Tibial nerve (tissue), 4 donors: Measurements from ENCODE around the gene SGCG. TPM values are rescaled to one million over a fixed set of nuclear protein-coding genes. Genes with fewer than 3 reads are reported as not detected.

Source experiments
- DNase-seq, 2 donors: peaks; one replicate each; pipeline ENCODE4 v3.0.0-alpha.2; 2019; ENCODE audit warnings: low spot score in 2 of 2
- H3K27ac ChIP-seq, 4 donors: fragments of 200-600 bp; sonication (generic) in 3 of 4; one replicate each; pipeline ENCODE4 v1.5.1; 2017 to 2019; ENCODE audit warnings: mild to moderate bottlenecking in 1 of 4
- H3K27me3 ChIP-seq, 2 donors: fragments of 200-600 bp; sonication (generic) in 1 of 2; one replicate each; pipeline versions ENCODE4 v1.5.1 to v1.6.0; 2017 to 2019
- H3K36me3 ChIP-seq, 3 donors: fragments of 200-600 bp; sonication (generic); one replicate each; pipeline ENCODE4 v1.5.1; 2018 to 2019
- H3K4me1 ChIP-seq, 4 donors: fragments of 200-600 bp; sonication (generic) in 3 of 4; one replicate each; pipeline ENCODE4 v1.5.1; 2017 to 2019
- H3K4me3 ChIP-seq, 4 donors: fragments of 200-600 bp; sonication (generic) in 3 of 4; one replicate each; pipeline ENCODE4 v1.5.1; 2017 to 2019; ENCODE audit warnings: mild to moderate bottlenecking in 1 of 4, moderate library complexity in 1 of 4
- H3K9me3 ChIP-seq, 4 donors: fragments of 200-600 bp; sonication (generic) in 3 of 4; one replicate each; pipeline ENCODE4 v1.5.1; 2017 to 2019
- CTCF ChIP-seq, 5 experiments: fragments of 200-600 bp in 3 of 5; fragments of 450-650 bp in 2 of 5; sonication (generic) in 3 of 5; IDR thresholded peaks; one replicate each; pipeline ENCODE4 v1.5.1; 2016 to 2019; ENCODE audit warnings: antibody characterized with exemption in 5 of 5, mild to moderate bottlenecking in 3 of 5, moderate library complexity in 2 of 5
- EP300 ChIP-seq, 2 donors: sonication (generic); formaldehyde crosslinking; IDR thresholded peaks; one replicate each; pipeline ENCODE4 v1.6.1; 2017; ENCODE audit warnings: antibody characterized with exemption in 2 of 2, mild to moderate bottlenecking in 1 of 2
- POLR2A ChIP-seq, 2 donors: fragments of 450-650 bp; IDR thresholded peaks; one replicate each; pipeline ENCODE4 v1.6.1; 2017; ENCODE audit warnings: antibody characterized with exemption in 2 of 2, mild to moderate bottlenecking in 2 of 2, moderate library complexity in 2 of 2
- WGBS, 2 donors: methylation state at CpG; one replicate each; pipeline ENCODE4 v1.1.5; 2018; 5-methylcytosine and 5-hydroxymethylcytosine counted together
- total RNA-seq, 4 donors: library from RNA; depleted of rRNA; stranded (reverse); fragments of >200 nt; gene quantifications; one replicate each; pipeline ENCODE4 v1.1.0, GENCODE V29; 2016

SGCG gene
- total RNA-seq, 4 donors from 2014 or later = 1.1 to 2.0 (median 1.7) TPM

- H3K27ac ChIP-seq = no peak overlapping the region
Measured at GRCh38 chr13:23319883-23320224, 139.1 kb downstream of the SGCG start.

GRCh38 chr13:23320926-23321534, 140.3 kb downstream of the SGCG start:
- Histone ChIP-seq H3K4me1 (peaks cover 0 to 26% (median 5%) of the 10 kb centered on the region in 4 donors), H3K27me3 (no peaks in the 10 kb centered on the region), H3K36me3 (no peaks in the 10 kb centered on the region), H3K27ac (peak overlapping the region in 1 of 4 donors; percentile 11), H3K4me3 (peak overlapping the region in 2 of 4 donors; percentile 8 to 23), H3K9me3 (no peaks in the 10 kb centered on the region)
- no peak for DNase-seq
- TF ChIP-seq CTCF (IDR thresholded peaks at IDR 0.05) = no peak
- no peak for TF ChIP-seq POLR2A (IDR thresholded peaks at IDR 0.05)
- TF ChIP-seq EP300 (IDR thresholded peaks at IDR 0.05) = no peak
- WGBS, 2 donors = 30 to 37% methylated on average over 4 of the region's 4 CpGs

More at GRCh38 chr13:23319883-23320224, 139.1 kb downstream of the SGCG start:
- WGBS, 2 donors = 68 to 85% methylated on average over 3 of the region's 3 CpGs
- H3K27me3 ChIP-seq = no peaks in the 10 kb centered on the region
- no peak for DNase-seq
- H3K9me3 ChIP-seq = no peaks in the 10 kb centered on the region
- H3K4me1 ChIP-seq = peaks cover 0 to 26% (median 5%) of the 10 kb centered on the region in 4 donors
- no peak for TF ChIP-seq CTCF (IDR thresholded peaks at IDR 0.05)
- no peak for TF ChIP-seq EP300 (IDR thresholded peaks at IDR 0.05)
- TF ChIP-seq POLR2A (IDR thresholded peaks at IDR 0.05) = no peak
- H3K4me3 ChIP-seq = no peak overlapping the region
- H3K36me3 ChIP-seq = no peaks in the 10 kb centered on the region

GRCh38 chr13:23321535-23322241, 140.9 kb downstream of the SGCG start:
- 10 to 22% methylated on average over 6 of the region's 6 CpGs for WGBS, 2 donors
- no peaks in the 10 kb centered on the region for H3K9me3 ChIP-seq
- DNase-seq = peak in 1 of 2 donors; percentile 19
- H3K4me1 ChIP-seq = peaks cover 0 to 26% (median 5%) of the 10 kb centered on the region in 4 donors
- no peak for TF ChIP-seq EP300 (IDR thresholded peaks at IDR 0.05)
- H3K27me3 ChIP-seq = no peaks in the 10 kb centered on the region
- peak overlapping the region in 3 of 4 donors; percentile 8 to 23 (median 22) for H3K4me3 ChIP-seq
- H3K36me3 ChIP-seq = no peaks in the 10 kb centered on the region
- H3K27ac ChIP-seq = no peak overlapping the region

GRCh38 chr13:23322353-23323336, 141.9 kb downstream of the SGCG start:
- H3K9me3 ChIP-seq = no peaks in the 10 kb centered on the region
- H3K36me3 ChIP-seq = no peaks in the 10 kb centered on the region
- no peak for DNase-seq
- TF ChIP-seq CTCF (IDR thresholded peaks at IDR 0.05) (no peak), EP300 (IDR thresholded peaks at IDR 0.05) (no peak), POLR2A (IDR thresholded peaks at IDR 0.05) (no peak)
- H3K4me1 ChIP-seq = peaks cover 0 to 26% (median 5%) of the 10 kb centered on the region in 4 donors
- H3K27me3 ChIP-seq = no peaks in the 10 kb centered on the region
- WGBS, 2 donors = 88 to 92% methylated on average over 18 of the region's 19 CpGs
- H3K27ac ChIP-seq = no peak overlapping the region
- no peak overlapping the region for H3K4me3 ChIP-seq

- DNase-seq = no peak
- Histone ChIP-seq H3K4me1 (peaks cover 0 to 25% (median 5%) of the 10 kb centered on the region in 4 donors), H3K36me3 (no peaks in the 10 kb centered on the region), H3K9me3 (no peaks in the 10 kb centered on the region), H3K27me3 (no peaks in the 10 kb centered on the region), H3K4me3 (no peak overlapping the region), H3K27ac (no peak overlapping the region)
- no peak for TF ChIP-seq EP300 (IDR thresholded peaks at IDR 0.05)
- TF ChIP-seq POLR2A (IDR thresholded peaks at IDR 0.05) = no peak
- no peak for TF ChIP-seq CTCF (IDR thresholded peaks at IDR 0.05)
- WGBS, 2 donors = 65 to 67% methylated on average over 17 of the region's 17 CpGs
Measured at GRCh38 chr13:23323946-23324709, 143.3 kb downstream of the SGCG start.
